ENCODE measurements around the gene STXBP6.
"Not testable (repeated sequence)": the region's sequence is repeated elsewhere in the genome, so short reads cannot be mapped to it uniquely, and the experiment has no call there.

The STXBP6 gene

GRCh38 chr14:24850072-24850471 is 199.9 kb downstream of the STXBP6 start:
- DNase-seq = no peak

GRCh38 chr14:24849471-24849870 is 200.5 kb downstream of the STXBP6 start:
- no peak for DNase-seq

GRCh38 chr14:24848102-24848790 is 201.7 kb downstream of the STXBP6 start:
- DNase-seq = peak in 1 of 2 donors; percentile 22

- no peak for DNase-seq
These were observed 202.3 kb downstream of the STXBP6 start for GRCh38 chr14:24847568-24848095.

- no peak for DNase-seq
These were observed 203.7 kb downstream of the STXBP6 start for GRCh38 chr14:24846261-24846660.

GRCh38 chr14:24845851-24846250 is 204.1 kb downstream of the STXBP6 start:
- DNase-seq = no peak

GRCh38 chr14:24844011-24844410 is 205.9 kb downstream of the STXBP6 start:
- no peak for DNase-seq

GRCh38 chr14:24843494-24843893 is 206.5 kb downstream of the STXBP6 start:
- no peak for DNase-seq

- no peak for DNase-seq
These were observed 209.6 kb downstream of the STXBP6 start for GRCh38 chr14:24840204-24840893.

GRCh38 chr14:24839617-24840203 is 210.2 kb downstream of the STXBP6 start:
- DNase-seq = no peak

- no peak for DNase-seq
These were observed 210.9 kb downstream of the STXBP6 start for GRCh38 chr14:24838945-24839616.

GRCh38 chr14:24837280-24838046 is 212.5 kb downstream of the STXBP6 start:
- DNase-seq = no peak

GRCh38 chr14:24836324-24836723 is 213.6 kb downstream of the STXBP6 start:
- not testable (repeated sequence) for DNase-seq

- no peak for DNase-seq
These were observed 215.0 kb downstream of the STXBP6 start for GRCh38 chr14:24834956-24835355.

- DNase-seq = no peak
These were observed 216.6 kb downstream of the STXBP6 start for GRCh38 chr14:24833385-24833784.

GRCh38 chr14:24831677-24832076 is 218.3 kb downstream of the STXBP6 start:
- DNase-seq = no peak

GRCh38 chr14:24829862-24830261 is 220.1 kb downstream of the STXBP6 start:
- no peak for DNase-seq

GRCh38 chr14:24828486-24828885 is 221.5 kb downstream of the STXBP6 start:
- no peak for DNase-seq

GRCh38 chr14:24826390-24826789 is 223.6 kb downstream of the STXBP6 start:
- DNase-seq = no peak

GRCh38 chr14:24820616-24821015 is 229.3 kb downstream of the STXBP6 start:
- no peak for DNase-seq

GRCh38 chr14:24818823-24819341 is 231.1 kb downstream of the STXBP6 start:
- no peak for DNase-seq
